HG03520 (cell line): ENCODE results near the gene FAM151A.
"Not testable (repeated sequence)": the region's sequence is repeated elsewhere in the genome, so short reads cannot be mapped to it uniquely, and the experiment has no call there.

Experiments
- ATAC-seq: cut with Tn5 transposase; IDR thresholded peaks from one replicate; pipeline ENCODE4 v1.9.1; 2021; ENCODE audit warnings: mild to moderate bottlenecking, moderate library complexity; ENCODE audit not compliant: unreplicated experiment

FAM151A gene

GRCh38 chr1:54636461-54637446, 13.4 kb upstream of the FAM151A start:
- not testable (repeated sequence) for ATAC-seq

- not testable (repeated sequence) for ATAC-seq
These were observed 12.5 kb upstream of the FAM151A start for GRCh38 chr1:54635804-54636203.

GRCh38 chr1:54627196-54627595, 3.9 kb upstream of the FAM151A start:
- no peak for ATAC-seq

GRCh38 chr1:54624466-54625464, 1.4 kb upstream of the FAM151A start:
- no peak for ATAC-seq

GRCh38 chr1:54619749-54620148, 3.6 kb downstream of the FAM151A start:
- no peak for ATAC-seq

- no peak for ATAC-seq
These were observed 7.6 kb downstream of the FAM151A start for GRCh38 chr1:54615531-54616279.

- no peak for ATAC-seq
These were observed 8.8 kb downstream of the FAM151A start for GRCh38 chr1:54614563-54614962.

- ATAC-seq, result no peak
These were observed 9.3 kb downstream of the FAM151A start for GRCh38 chr1:54614024-54614423.

GRCh38 chr1:54611621-54612020, 11.7 kb downstream of the FAM151A start:
- ATAC-seq, result no peak

GRCh38 chr1:54610601-54611580, 12.4 kb downstream of the FAM151A start:
- ATAC-seq, result no peak

- ATAC-seq, result no peak
These were observed 13.3 kb downstream of the FAM151A start for GRCh38 chr1:54610048-54610447.

- ATAC-seq, result no peak
These were observed 13.9 kb downstream of the FAM151A start for GRCh38 chr1:54609301-54609921.

GRCh38 chr1:54608566-54609230, 14.6 kb downstream of the FAM151A start:
- no peak for ATAC-seq

GRCh38 chr1:54607821-54608565, 15.3 kb downstream of the FAM151A start:
- no peak for ATAC-seq

- no peak for ATAC-seq
These were observed 16.4 kb downstream of the FAM151A start for GRCh38 chr1:54606990-54607325.

GRCh38 chr1:54606096-54606989, 17.0 kb downstream of the FAM151A start:
- no peak for ATAC-seq
